Stimulated activated naive CD4-positive, alpha-beta T cell (primary cell): Measurements from ENCODE around the gene KCTD18.
A peak's percentile ranks its signal among the peaks of the same experiment; 100 is the strongest.

ENCODE experiments used
- DNase-seq, 6 experiments: peaks; one replicate each; lab custom pipeline; 2025; lab: John Stamatoyannopoulos, UW

KCTD18 gene

DNA sequence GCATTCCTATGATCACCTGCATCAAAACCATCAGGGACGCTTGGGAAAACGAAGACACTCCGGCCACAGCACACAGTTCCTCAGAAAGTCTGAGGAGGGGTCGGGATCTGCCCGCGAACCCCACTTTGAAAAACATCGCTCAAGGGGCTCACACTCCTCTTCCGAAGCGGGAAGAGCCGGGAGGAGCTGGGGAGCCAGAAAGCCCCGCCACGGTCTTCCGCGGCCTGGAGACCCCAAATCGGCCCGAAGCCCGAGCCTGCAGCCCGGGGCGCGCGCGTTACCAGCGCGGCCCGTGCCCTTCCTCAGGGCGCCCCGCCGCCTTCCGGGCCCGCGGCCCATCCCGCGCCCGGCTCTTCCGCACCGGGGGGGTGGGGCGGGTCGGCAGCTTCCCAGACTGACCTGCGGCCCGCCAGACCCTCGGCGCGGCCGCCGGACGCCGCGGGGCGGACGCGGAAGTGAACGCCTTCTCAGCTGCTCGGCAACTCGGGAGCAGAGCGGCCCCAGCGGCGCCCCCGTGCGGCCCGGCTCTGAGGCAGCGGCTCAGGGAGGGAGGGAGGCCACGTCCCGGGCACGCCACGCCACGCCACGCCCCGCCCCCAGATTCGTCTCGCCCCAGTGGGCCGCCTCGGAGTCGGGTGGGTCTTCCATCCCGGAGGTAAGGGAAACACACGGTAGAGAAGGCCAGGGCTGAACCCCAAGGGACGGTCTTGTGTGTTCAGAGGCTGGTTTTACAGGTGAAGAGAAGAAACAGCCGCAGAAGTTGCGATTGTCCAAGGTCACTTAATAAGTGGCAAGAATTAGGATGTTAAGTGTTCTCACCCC lies at the start of gene KCTD18:
TSS of gene KCTD18 (minus strand) at position 457 of the 822 bp plus-strand sequence. CDS start 3,052 bp downstream, outside the sequence.
- DNase-seq = peak; percentile 75 to 86 (median 86)

DNA sequence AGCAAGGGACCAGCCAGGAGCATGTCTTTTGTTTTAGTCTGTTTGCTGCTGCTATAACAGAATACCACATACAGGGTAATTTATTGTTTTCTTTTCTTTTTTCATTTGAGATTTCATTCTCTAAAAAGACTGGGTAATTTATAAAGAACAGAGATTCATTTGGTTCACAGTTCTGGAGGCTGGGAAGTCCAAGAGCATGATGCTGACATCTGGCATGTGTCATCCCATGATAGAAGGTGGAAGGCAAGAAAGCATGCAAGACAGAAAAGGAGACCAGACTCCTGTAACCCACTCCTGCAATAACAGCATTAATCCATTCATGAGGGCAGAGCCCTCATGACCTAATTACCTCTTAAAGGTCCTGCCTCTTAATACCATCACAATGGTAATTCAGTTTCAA lies 30.9 kb upstream of the KCTD18 start:
- no peak for DNase-seq

DNA sequence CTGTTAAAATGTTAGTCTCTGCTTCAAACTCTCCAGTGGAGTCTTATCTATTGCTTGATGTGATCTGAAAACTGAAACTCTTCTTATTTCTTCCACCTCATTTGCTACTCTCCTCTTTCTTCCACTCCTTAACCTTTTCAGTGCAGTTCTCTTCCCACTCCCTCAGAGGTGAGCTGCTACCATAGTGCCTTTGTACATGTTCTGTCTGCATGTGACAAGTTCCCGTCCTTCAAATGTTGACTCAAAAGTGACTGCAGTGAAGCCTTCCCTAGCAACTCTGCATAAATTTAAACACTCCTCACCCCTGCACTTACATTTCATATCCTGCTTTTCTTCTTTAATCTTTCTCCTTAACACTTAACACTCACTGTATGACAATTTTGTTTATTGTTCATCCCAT lies 28.3 kb upstream of the KCTD18 start:
- no peak for DNase-seq

DNA sequence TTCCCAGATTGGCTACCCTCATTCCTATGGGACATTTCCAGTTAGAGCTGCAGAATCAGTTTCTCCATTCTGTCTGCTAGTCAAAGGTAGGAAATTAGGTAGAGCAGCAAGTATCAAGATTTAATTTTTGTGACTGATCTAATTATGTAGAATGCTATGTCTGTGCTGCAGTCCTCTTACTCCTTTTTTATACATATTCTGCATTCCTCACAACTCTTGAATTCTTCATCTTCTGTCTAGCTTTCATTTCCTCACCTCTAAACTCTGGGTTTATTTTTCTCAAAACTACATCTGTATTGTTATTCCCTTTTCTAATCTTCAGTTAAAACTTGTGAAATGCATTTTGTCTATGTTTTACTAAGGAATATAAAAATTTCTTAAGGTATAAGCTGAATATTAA lies 24.7 kb upstream of the KCTD18 start:
- DNase-seq = no peak

DNA sequence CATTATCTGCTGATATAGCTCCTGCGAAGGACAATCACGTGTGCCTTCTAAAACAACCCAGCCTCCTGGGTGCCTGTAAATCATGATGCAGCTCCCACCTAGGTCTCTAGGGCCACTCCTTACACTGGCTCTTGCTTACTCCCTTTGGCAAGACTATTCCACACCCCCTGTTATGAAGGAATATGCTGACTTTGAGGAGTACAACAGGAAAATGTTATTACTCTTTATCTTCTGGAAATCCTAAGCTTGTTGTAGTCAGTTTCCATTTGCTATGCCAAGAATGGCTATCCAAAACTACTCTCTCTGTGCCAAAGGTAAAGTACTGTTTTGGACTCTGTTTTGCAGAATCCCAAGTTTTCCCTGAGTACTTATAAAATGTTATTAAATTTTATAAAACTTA lies 23.9 kb upstream of the KCTD18 start:
- no peak for DNase-seq

DNA sequence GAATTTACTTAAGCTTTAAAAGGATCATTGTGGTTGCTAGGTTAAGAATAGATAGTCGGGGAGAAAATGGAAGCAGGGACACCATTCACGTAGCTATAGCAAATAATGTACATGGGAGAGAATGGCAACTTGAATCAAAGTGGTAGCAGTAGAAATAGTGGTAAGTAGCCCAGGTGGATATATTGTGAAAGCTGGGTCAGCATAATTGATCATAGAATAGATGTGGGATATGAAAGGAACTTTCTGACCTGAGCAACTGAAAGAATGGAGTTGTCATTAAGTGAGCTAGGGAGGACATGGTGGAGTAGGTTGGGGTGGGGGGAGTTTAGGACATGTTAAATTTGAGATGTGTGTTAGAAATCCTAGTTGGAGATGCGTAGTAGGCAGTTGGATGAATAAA lies 18.4 kb upstream of the KCTD18 start:
- DNase-seq = no peak

DNA sequence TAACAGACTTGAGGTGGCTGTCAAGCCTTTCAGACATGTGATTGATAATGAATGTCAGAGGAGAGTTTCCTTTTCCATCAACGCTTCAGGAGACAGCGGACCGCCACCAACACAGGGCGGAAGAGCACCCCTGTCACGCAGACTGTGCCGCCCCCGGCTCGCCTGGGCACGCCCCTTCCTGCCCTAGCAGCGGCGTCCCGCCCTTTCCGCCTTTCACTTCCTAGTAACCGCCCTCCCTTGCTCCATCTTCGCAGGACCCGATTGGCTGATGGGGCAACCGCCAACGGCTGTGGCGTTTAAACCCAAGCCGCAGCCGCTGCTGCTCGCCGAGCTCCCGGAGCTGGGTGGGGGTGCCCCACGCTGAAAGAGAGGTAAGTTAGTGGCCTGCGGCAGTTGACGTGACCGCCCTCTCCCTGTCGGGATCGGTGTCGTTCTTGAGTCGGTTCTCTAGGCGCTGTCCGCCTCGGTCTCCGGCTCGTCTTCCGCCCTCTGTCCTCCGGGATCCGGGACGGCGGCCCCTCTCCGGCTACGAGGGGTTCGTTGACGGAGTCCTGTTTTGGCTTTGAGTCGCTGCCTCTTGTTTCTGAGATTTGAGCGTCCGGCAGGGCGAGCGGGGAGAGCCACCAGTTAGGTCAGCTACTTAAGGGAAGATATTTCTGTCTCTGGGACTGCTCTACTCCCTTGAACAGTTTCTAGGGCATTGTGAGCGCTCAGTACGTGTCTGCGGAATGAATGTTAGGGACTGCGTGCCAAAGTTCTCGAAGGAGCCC lies 16.2 kb upstream of the KCTD18 start, which contains the start of gene SGO2:
TSS of gene SGO2 (plus strand) at position 326 of the 770 bp plus-strand sequence. CDS start 6,769 bp downstream, outside the sequence.
- peak; percentile 88 to 94 (median 91) for DNase-seq

DNA sequence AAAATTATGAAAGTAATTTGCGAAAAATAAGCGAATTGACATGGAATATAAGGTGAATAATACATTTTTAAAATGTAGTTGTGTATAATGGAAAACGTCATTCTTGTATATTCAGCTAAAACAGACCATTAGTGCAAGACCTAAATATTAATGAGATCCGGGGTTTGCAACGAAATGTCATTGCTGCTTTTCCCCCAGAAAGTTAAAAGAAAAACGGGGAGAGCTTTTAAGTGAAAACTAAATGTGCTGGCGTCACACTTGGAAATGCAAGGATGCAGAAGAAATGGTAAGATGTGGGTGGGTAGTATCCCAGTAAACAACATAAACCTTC lies 15.6 kb upstream of the KCTD18 start:
- DNase-seq = no peak

DNA sequence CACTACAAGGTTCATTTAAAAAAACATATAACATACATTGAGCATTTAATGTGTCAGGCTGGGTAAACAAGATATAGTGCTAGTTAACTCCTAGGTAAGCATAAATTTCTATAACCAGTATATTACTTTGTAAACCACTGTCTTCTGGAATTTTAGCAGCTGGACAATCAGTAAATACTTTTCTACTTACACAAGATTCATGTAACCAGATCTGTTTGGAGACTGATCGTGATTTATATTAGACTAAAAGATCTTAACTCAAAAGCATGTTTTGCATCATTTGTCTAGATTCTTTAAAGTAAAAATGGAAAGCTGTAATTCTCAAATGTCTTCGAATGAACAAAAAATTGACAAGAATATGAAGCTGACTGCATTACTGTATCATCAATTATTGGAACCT lies 15.2 kb upstream of the KCTD18 start:
- peak in 1 of 6 experiments; percentile 3 for DNase-seq

DNA sequence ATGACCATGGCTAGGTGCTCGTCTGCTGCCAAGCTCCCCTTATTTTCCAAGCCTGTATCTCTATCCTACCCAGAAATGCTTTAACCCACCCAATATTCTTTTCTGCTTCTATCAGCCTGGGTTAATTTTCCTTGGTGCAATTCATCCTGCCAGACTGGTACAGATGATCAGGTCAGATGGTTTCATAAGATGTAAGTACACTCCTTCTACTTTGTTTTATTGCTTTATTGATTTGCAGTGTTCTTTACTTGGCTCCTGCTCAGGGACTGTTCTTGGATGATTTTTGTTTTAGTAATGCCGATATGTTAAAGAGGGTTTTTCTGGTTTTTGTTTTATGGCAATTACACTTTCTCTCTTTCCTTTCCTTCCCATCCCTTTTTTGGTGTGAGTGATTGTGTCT lies 13.7 kb upstream of the KCTD18 start:
- DNase-seq = no peak

DNA sequence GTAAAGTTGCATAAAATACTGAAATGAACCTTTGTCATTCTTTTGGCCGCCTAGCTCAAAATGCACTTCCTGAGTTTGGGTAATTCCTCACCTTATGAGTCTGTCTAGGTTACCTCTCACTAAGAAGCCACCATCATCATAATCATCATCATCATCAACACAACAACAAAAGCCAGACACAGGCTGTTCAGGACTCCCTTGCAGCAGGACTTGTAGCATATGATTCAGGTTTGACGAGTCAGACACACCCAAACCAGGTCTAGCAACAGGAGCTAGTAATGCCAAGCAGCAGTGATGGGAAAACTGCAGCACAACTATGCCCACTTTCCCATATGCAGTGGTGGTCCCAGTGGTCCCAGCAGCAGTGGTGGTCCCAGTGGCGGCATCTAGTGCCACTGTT lies 13.3 kb upstream of the KCTD18 start:
- no peak for DNase-seq

DNA sequence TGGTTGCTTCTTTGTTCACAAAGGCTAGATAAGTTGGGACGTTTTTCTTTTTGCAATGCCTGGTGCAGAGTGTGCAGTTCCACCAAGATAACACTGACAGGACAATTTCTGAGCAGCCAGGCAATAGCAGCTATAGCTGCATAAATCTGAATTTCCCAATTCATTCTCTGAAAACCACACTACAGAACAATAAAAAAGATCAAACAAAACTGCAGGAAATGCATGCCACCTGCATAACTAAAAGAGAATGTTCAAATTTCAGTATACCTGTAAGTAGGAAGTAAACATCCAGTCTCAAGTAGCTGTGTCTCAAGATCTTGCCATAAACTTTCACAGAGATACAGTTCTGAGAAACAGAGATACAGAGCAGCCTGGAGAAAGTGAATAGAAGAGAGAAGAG lies 5.3 kb upstream of the KCTD18 start:
- DNase-seq = peak in 3 of 6 experiments; percentile 25 to 46 (median 35)

DNA sequence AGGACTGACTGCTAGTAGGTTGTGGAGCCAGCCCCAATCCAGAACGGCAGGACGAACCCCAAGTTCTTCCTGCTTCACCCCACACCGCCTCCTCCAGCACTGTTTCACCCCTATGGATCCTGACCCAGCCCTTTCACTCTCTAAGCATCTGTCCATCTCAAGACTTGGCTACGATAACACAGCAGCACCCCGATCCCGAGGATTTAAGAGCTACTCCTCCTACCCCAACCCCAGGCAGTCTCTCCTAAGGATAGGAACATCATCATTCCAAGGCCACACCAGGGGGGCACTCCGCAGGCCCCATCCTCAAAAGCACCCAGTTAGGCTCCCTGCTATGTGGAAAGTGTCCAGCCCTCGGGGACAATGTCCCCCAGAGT lies 645 bp downstream of the KCTD18 start:
- DNase-seq = peak in 2 of 6 experiments; percentile 2 to 23

DNA sequence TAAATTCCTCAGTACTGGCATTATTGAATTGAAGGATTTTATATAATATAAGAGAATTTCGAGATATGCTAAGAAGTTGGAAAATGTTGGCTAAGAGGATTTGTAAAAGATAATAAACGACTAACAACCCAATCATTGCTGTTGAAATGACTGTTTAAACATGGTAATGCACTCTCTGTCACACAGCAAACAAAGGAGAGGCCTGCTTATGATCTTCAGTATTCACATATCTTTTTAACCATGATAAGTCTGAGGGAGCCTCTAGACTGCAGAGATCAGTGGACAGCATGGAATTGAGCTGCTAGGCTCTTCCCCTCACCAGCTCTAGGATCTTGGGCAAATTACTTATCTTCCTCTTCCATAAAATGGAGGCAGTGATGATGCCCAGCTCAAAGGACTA lies 2.7 kb downstream of the KCTD18 start:
- no peak for DNase-seq

DNA sequence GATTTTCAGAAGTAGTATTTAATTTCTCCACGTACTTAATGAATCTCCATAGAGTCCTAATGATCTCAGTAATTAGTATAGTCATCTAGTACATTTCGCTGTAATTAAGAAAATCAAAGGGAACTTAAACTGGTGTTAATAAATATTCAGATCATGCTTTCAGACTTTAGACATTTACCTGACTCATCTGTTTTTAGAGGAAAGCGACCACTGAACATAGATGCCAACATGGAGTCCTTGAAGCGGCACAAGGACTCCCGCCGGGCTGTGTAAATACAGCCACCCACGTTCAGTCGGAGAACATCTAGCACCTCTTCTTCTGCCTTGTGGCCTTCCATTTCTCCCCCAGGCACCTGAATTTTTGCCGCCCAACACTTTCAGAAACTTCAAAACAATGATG lies 3.2 kb downstream of the KCTD18 start:
- no peak for DNase-seq

DNA sequence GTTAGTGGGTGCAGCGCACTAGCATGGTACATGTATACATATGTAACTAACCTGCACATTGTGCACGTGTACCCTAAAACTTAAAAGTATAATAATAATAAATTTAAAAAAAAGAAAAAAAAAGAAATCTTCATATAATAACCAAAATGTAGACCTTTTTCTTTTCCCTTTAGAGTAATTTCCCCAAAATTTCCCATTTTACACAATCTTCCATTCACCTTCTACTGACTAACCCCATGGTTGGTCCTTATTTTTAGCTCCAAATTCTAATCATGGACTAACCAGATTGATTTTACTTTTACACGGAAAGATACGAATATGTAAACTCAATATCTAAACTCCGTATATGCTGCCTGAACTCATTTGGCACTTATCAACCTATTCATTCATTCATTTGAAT lies 7.7 kb downstream of the KCTD18 start:
- no peak for DNase-seq

DNA sequence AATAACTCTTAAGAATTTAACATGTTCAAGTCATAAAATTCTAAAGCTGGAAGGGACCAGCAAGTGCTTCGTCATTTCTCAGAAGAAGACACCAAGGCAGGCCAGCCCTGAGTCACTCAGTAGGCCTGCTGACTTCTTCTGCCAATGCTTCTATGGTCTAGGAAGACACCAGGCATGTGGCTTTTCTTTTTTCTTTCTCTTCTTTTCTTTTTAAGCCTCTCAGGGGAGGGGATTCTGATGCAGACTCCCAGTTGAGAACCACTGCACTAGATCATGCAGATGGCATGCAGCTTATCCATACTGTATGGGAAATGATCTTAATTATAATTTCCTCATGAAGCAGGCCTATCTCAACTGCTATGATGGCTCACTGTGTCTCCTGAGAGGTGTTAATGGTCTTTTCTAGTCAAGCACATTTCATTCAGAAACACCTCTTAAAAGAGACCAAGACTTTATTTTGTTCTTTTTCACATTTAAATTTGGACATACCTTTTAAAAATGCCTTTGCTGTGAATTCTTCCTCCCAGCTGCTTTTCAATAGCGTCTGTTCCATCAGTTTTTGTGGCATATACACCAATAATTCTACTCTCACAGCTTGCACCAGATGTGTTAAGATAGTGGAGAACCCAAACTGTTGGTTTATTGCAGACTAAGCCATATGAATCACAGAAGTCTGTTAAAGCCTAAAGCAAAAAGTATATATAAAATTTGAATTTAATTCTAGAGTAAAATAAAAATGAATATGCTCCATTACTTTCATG lies 11.3 kb downstream of the KCTD18 start:
- DNase-seq = no peak

DNA sequence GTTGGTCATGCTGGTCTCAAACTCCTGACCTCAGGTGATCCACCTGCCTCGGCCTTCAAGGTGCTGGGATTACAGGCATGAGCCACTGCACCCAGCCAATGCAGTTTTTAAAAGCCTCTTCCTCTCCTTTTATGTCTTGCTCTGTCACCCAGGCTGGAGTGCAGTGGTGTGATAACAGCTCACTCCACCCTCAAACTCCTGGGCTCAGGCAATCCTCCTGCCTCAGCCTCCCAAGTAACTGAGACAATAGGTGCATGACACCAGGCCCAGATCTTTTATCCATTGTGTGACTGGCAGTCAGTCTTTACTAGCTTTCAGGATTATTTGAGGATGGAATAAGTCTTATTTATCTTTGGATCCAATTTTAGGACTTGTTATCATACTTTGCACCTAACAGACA lies 13.2 kb downstream of the KCTD18 start:
- no peak for DNase-seq

DNA sequence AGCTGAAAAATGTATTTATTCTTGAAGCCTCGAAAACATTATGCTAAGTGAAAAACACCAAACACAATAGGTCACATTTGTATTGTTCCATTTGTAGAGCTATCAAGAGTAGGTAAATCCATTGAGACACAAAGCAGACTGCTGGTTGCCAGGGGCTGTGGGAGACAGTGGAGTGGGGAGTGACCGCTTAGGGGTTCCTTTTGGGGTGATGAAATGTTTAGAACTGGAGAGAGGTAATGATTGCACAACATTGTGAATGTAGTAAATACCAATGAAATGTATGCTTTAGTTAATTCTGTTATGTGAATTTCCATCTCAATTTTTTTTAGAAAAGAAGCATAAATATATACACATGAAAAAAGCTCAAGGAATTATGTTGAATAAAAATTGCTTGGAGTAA lies 15.8 kb downstream of the KCTD18 start:
- DNase-seq = no peak

DNA sequence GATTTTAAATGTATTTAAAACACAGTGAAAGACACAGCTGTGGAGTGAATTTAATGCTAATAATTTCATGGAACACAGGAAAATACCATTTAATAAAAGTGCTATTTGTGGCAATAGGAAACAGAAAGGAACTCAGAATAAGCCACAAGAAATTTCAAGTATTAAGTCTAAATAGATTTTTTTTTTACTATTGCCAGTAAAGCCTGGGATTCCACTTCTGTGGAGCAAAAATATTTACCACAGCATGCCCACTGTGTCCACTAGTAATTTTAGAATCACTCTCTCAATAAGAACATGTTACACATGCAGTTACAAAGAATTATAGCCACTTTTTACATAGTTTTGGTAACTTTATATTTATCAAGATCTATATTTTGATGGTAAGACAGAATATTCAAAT lies 17.2 kb downstream of the KCTD18 start:
- DNase-seq = no peak

DNA sequence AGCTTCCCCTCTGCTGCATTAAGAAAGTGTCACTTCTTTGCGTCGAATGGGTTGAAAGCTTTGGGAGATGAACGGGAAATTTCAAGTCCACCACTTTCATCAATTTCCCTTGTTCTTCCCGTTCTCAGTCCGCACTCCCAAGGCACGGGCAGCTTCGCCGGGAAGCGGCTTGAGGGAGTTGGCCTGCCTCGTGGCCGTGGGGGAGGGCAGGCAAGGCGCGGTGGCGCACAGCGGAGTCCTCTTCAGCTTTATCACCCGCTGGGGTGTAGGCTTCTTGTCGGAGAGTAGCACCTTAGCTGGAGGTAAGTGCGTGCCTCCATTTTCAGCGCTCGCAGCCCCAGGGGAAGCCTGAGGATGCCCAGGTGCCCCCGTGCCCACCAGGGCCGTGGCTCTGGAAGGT lies 19.9 kb downstream of the KCTD18 start:
- DNase-seq = no peak

DNA sequence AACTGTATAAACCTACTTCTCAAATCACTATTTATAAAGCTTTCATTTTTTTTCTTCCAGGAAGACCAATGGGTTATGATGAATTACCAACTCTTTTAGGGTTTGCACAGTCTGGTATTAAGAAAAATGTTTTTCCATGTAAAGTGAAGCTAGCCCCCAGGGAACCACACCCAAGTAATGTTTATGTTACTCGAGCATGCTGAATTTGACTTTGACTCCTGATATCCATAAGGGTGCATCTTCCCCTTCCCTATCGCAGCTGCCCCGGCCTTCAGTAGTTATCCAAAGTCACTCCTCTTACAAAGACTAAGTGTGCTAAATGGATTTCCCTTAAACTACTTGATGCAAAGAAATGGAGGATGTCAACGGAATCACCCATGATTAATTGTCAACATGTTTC lies 21.7 kb downstream of the KCTD18 start:
- DNase-seq = no peak

DNA sequence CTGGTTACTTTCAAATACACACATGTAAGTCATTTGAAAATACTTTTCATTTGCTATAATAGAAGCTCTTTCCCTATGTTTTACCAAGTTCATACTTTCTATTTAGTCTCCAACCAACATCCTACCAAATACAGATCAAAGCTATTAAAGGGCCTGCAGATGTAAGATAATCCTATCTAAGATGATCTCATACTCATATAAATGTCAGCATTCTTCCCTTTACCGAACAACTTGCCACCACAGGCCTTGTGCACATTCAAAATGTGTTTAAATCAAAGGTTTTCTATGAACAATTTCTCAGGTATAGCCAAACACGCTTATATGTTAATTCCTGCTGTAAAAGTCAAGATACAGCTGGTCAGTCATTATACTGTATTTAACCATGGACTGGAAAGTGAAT lies 23.3 kb downstream of the KCTD18 start:
- DNase-seq = no peak
